GM12878 (cell line): ENCODE data around the gene ATG101. TPM values are rescaled to one million over a fixed set of nuclear protein-coding genes. Genes with fewer than 3 reads are reported as not detected.

Source experiments
- CHD1 ChIP-seq: IDR thresholded peaks from 2 replicates; pipeline ENCODE4 v1.6.1; 2012; ENCODE audit warnings: low read depth, low read length, improper control_type of control experiment
- EZH2 ChIP-seq: IDR thresholded peaks from 2 replicates; pipeline ENCODE4 v1.6.1; 2012; ENCODE audit warnings: low read depth, mild to moderate bottlenecking, control low read depth, inconsistent platforms, low read length, borderline replicate concordance; ENCODE audit not compliant: control insufficient read depth
- GABPA ChIP-seq: IDR thresholded peaks from 2 replicates; pipeline ENCODE4 v1.6.1; 2014; ENCODE audit warnings: antibody characterized with exemption, low read depth, mild to moderate bottlenecking, inconsistent platforms
- NBN ChIP-seq: fragments of 450-650 bp; IDR thresholded peaks from 2 replicates; pipeline ENCODE4 v1.6.1; 2016
- NR2C2 ChIP-seq: IDR thresholded peaks from 2 replicates; pipeline ENCODE4 v1.6.1; 2011; ENCODE audit warnings: borderline replicate concordance, low read depth; ENCODE audit not compliant: control insufficient read depth, insufficient read length
- NR2F1 ChIP-seq: fragments of 450-650 bp; conservative IDR thresholded peaks from 2 replicates; pipeline ENCODE4 v1.6.1; 2017; ENCODE audit warnings: mild to moderate bottlenecking
- POLR2AphosphoS2 ChIP-seq: IDR thresholded peaks from 2 replicates; pipeline ENCODE4 v1.6.1; 2011; ENCODE audit warnings: low read depth, mild to moderate bottlenecking, low read length, improper control_type of control experiment, moderate library complexity
- POLR2AphosphoS5 ChIP-seq: IDR thresholded peaks from 2 replicates; pipeline ENCODE4 v1.6.1; 2011; ENCODE audit warnings: mild to moderate bottlenecking, low read length, inconsistent platforms
- TARDBP ChIP-seq: IDR thresholded peaks from 2 replicates; pipeline ENCODE4 v1.6.1; 2016; ENCODE audit warnings: borderline replicate concordance
- TCF3 ChIP-seq: IDR thresholded peaks from 2 replicates; pipeline ENCODE4 v1.6.1; 2012; ENCODE audit warnings: low read depth, mild to moderate bottlenecking, low read length, borderline replicate concordance; ENCODE audit not compliant: insufficient read depth
- polyA plus RNA-seq, 11 experiments: library from polyadenylated mRNA; depleted of rRNA in 4 of 11; unstranded in 6 of 11; stranded (reverse) in 5 of 11; fragments of >200 nt; fragmentation: Nextera tagmentation in 4 of 11; fragmentation: Illumina TruSeq in 1 of 11; extraction: Ambion mirVana in 4 of 11; extraction: Trizol in 1 of 11; gene quantifications; 1 replicate in 1 of 11; 2 replicates in 10 of 11; pipeline versions ENCODE4 v1.2.1 to v1.2.3, GENCODE V29; 2011 to 2016; ENCODE audit warnings: inconsistent platforms in 2 of 11, missing spikeins in 2 of 11, low read depth in 1 of 11
- total RNA-seq, 4 experiments: library from RNA; depleted of rRNA in 3 of 4; stranded (reverse); fragments of >200 nt in 3 of 4; fragmentation: Illumina TruSeq in 1 of 4; extraction: Trizol in 1 of 4; gene quantifications; 2 replicates each; pipeline versions ENCODE4 v1.2.1 to v1.2.3, GENCODE V29; 2013 to 2021
- TF ChIP-seq, protein P1 (sequence below): fragments of 450-650 bp; IDR thresholded peaks from 2 replicates; pipeline ENCODE4 v1.6.1; 2016; ENCODE audit warnings: mild to moderate bottlenecking
- TF ChIP-seq, protein P2 (sequence below): fragments of 450-650 bp; IDR thresholded peaks from 2 replicates; pipeline ENCODE4 v1.6.1; 2017; ENCODE audit warnings: antibody characterized with exemption, mild to moderate bottlenecking, moderate library complexity
- TF ChIP-seq, protein P3 (sequence below): fragments of 450-650 bp; IDR thresholded peaks from 2 replicates; pipeline ENCODE4 v1.6.1; 2017; ENCODE audit warnings: mild to moderate bottlenecking, moderate library complexity

ATG101 gene
- total and polyA plus RNA-seq, 10 of the 15 experiments (the other 5 are each of a cell fraction or from before 2014, with no cell fraction given), result 2.7 to 49.8 (median 35.3) TPM

DNA sequence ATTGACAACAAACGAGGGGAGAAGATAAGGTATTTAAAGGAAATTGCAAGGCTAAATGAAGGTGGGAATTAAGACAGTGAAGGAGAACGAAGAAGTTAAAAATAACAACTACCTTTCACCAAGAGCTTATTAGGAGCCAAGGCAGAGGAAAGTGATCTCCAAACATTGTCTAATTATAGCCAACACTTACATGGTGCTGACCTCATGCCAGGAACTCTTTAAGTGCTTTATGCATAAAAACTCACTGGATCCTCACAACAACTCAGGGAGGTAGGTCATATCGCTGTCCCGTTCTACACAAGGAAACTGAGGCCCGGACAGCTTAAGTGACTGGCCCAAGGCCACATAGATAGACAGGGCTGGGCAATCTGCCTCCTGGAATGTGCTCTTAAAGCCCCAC lies 43.5 kb upstream of the ATG101 start (continued):
- TF ChIP-seq CHD1 (no peak), TARDBP (no peak), POLR2AphosphoS2 (no peak), POLR2AphosphoS5 (no peak), NR2F1 (no peak), NBN (no peak), TCF3 (no peak), EZH2 (no peak), GABPA (no peak), NR2C2 (no peak)
- TF ChIP-seq, protein P1, sequence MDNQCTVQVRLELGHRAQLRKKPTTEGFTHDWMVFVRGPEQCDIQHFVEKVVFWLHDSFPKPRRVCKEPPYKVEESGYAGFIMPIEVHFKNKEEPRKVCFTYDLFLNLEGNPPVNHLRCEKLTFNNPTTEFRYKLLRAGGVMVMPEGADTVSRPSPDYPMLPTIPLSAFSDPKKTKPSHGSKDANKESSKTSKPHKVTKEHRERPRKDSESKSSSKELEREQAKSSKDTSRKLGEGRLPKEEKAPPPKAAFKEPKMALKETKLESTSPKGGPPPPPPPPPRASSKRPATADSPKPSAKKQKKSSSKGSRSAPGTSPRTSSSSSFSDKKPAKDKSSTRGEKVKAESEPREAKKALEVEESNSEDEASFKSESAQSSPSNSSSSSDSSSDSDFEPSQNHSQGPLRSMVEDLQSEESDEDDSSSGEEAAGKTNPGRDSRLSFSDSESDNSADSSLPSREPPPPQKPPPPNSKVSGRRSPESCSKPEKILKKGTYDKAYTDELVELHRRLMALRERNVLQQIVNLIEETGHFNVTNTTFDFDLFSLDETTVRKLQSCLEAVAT, result no peak
- TF ChIP-seq, protein P2, sequence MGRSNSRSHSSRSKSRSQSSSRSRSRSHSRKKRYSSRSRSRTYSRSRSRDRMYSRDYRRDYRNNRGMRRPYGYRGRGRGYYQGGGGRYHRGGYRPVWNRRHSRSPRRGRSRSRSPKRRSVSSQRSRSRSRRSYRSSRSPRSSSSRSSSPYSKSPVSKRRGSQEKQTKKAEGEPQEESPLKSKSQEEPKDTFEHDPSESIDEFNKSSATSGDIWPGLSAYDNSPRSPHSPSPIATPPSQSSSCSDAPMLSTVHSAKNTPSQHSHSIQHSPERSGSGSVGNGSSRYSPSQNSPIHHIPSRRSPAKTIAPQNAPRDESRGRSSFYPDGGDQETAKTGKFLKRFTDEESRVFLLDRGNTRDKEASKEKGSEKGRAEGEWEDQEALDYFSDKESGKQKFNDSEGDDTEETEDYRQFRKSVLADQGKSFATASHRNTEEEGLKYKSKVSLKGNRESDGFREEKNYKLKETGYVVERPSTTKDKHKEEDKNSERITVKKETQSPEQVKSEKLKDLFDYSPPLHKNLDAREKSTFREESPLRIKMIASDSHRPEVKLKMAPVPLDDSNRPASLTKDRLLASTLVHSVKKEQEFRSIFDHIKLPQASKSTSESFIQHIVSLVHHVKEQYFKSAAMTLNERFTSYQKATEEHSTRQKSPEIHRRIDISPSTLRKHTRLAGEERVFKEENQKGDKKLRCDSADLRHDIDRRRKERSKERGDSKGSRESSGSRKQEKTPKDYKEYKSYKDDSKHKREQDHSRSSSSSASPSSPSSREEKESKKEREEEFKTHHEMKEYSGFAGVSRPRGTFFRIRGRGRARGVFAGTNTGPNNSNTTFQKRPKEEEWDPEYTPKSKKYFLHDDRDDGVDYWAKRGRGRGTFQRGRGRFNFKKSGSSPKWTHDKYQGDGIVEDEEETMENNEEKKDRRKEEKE, result no peak
- TF ChIP-seq, protein P3, sequence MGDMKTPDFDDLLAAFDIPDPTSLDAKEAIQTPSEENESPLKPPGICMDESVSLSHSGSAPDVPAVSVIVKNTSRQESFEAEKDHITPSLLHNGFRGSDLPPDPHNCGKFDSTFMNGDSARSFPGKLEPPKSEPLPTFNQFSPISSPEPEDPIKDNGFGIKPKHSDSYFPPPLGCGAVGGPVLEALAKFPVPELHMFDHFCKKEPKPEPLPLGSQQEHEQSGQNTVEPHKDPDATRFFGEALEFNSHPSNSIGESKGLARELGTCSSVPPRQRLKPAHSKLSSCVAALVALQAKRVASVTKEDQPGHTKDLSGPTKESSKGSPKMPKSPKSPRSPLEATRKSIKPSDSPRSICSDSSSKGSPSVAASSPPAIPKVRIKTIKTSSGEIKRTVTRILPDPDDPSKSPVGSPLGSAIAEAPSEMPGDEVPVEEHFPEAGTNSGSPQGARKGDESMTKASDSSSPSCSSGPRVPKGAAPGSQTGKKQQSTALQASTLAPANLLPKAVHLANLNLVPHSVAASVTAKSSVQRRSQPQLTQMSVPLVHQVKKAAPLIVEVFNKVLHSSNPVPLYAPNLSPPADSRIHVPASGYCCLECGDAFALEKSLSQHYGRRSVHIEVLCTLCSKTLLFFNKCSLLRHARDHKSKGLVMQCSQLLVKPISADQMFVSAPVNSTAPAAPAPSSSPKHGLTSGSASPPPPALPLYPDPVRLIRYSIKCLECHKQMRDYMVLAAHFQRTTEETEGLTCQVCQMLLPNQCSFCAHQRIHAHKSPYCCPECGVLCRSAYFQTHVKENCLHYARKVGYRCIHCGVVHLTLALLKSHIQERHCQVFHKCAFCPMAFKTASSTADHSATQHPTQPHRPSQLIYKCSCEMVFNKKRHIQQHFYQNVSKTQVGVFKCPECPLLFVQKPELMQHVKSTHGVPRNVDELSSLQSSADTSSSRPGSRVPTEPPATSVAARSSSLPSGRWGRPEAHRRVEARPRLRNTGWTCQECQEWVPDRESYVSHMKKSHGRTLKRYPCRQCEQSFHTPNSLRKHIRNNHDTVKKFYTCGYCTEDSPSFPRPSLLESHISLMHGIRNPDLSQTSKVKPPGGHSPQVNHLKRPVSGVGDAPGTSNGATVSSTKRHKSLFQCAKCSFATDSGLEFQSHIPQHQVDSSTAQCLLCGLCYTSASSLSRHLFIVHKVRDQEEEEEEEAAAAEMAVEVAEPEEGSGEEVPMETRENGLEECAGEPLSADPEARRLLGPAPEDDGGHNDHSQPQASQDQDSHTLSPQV, result no peak
